HG03565 (cell line): ENCODE data around the gene TSPAN31.
"Not testable (repeated sequence)": the region's sequence is repeated elsewhere in the genome, so short reads cannot be mapped to it uniquely, and the experiment has no call there.

Source experiments
- ATAC-seq: cut with Tn5 transposase; IDR thresholded peaks from one replicate; pipeline ENCODE4 v1.9.1; 2021; ENCODE audit warnings: mild to moderate bottlenecking, moderate library complexity; ENCODE audit not compliant: unreplicated experiment

The TSPAN31 gene, protein sequence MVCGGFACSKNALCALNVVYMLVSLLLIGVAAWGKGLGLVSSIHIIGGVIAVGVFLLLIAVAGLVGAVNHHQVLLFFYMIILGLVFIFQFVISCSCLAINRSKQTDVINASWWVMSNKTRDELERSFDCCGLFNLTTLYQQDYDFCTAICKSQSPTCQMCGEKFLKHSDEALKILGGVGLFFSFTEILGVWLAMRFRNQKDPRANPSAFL

DNA sequence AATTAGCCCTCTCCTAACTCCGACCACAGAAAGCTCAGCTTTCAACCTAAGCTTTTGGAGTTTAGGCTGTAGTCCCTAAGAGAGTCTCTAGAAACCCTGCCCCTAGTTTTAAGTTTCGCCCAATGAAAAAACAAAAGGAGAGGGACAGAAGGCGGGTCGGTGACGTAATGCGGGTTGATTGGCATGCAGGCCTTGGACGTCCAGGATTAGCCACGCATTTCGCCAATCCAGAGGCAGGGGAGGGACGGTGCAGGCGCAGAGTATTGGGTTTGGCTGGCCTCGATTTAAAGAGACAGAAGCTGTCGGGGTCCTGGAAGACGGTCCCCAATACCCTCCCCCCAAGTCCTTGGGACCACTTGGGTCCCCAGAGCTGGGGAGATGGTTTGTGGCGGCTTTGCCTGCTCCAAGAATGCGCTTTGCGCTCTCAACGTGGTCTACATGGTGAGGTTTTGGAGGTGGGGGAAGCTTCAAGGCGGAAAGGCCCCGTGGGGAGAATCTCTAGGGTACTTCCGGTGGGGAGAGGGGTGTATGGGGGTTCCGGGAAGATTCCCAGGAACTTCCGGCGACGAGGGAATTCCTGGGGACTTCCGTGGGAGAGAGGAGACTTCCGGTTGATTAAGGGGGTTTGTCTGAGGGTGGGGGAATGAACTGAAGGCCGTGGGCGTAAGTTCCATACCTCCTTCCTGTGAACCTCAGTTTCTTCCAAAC, at the start of gene TSPAN31:
Gene TSPAN31, plus strand, starts transcription at position 263 of the 708 bp plus-strand sequence. Its CDS starts 116 bp downstream, at position 379.
- ATAC-seq = peak; percentile 74

DNA sequence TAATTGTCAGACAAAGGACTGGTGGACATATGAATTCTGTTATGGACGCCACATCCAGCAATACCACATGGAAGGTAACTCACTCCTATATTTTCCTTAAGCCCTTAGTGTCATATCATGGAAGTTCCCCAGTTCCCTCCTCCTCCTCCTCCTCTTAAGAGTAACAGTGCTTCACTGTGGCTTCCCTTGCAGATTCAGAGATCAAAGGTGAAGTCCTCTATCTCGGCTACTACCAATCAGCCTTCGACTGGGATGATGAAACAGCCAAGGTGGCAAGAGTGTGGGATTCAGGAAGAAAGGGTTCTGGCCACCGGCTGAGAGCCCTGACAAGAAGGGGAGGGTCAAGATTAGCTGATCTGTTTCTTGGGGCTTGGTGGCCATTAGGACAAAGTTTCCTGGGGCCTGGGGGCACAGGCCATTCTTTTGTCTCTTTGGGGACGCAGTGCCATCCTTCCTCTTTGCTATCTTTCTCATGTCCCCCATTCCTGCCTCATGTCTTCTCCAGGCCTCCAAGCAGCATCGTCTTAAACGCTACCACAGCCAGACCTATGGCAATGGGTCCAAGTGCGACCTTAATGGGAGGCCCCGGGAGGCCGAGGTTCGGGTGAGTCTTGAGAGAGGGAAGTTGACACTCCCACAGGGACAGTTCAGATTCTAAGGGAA, 48.9 kb upstream of the TSPAN31 start:
- ATAC-seq = no peak

DNA sequence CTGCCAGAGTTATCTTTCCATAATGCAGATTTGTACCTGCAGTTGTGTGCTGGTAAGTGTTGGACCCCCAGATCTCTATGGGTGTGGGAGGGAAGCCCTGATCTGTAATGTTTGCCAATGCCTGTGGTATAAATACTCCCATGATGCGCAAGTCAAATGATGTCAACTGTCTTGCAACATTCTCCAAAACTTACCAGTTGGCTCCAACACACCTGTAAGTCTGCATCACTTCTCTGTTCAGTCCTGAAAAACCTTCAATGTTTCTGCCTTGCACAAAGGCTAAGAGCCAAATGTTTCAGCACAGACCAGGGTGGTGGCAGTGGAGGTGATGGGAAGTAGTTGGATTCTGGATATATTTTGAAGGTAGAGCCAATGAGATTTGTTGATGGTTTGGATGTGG, 47.8 kb upstream of the TSPAN31 start:
- ATAC-seq = no peak

DNA sequence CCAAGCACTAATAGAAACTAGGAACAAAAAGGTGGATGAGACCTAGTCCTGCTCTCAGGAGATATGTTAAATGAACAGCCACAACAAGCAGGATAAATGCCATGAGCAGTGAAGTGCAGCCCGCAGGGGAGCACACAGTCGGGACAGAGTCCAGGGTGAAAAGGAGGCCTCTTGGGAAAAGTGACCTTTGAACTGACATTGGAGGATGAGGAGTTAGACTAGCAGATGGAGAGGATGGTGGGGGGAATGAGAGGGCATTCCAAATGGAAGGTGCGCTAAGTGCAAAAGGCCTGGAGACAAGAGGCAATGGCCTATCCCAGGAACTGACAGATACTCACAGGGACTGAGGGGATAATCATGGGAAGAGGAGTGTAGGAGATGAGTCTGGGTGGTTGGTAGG, 46.4 kb upstream of the TSPAN31 start:
- no peak for ATAC-seq

DNA sequence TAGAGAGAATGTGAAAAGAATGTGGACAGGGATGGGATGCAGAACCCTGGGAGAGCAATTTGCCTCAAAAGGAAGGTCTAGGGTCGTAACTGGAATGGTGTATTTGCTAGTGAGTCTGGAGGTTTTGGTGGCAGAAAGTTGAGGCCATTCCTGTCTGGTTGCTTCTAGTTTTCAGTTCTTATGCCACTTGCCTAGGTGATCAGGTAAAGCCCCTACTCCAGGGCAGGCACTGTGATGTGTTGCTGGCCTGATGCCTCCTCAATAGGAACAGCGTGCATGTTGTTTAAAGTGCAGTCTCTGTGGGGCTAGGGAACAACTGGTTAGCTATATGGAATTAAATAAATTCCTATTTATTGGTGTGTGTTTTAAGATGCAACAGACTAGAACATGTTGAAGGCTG, 44.5 kb upstream of the TSPAN31 start:
- no peak for ATAC-seq

DNA sequence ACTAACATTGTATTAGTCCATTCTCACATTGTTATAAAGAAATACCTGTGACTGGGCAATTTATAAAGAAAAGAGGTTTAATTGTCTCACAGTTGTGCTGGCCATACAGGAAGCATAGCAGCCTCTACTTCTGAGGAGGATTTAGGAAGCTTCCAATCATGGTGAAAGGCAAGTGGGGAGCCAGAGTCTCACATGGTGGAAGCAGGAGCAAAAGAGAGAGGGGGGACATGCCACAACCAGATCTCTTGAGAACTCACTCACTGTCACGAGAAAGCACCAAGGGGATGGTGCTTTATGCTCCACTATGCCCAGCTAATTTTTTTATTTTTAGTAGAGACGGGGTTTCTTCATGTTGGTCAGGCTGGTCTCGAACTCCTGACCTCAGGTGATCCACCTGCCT, 37.6 kb upstream of the TSPAN31 start:
- no peak for ATAC-seq

DNA sequence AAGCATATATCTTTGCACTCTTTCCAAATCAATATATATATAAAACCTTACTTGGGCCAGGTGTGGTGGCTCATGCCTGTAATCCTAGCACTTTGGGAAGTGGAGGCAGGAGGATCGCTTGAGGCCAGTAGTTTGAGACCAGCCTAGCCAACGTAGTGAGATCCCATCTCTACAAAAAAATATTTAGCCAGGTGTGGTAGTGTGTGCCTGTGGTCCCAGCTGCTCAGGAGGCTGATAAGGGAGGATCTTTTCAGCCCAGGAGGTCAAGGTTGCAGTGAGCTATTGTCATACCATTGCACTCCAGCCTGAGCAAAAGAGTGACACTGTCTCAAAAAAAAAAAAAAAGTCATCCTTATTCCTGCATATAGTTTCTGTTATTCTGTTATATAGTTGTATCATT, 36.5 kb upstream of the TSPAN31 start:
- no peak for ATAC-seq

DNA sequence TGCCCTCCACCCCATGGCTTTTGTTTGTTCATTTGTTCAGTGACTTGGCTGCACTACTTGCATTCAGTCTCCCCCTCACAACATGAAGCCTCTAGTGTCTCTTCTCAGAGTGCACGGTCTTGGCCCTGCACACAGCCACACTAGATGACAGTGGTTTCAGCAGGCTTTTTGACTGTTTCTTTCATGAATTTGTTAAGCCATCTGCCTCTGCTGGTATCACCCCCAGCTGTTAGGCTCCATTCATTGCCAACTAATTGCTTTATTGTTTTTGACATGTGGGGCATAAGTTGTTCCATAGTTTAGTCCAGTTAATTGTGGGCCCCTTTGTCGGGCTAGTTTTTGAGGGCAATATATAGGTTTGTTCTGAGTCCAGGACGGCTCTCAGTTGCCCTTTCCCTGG, 32.1 kb upstream of the TSPAN31 start:
- no peak for ATAC-seq

DNA sequence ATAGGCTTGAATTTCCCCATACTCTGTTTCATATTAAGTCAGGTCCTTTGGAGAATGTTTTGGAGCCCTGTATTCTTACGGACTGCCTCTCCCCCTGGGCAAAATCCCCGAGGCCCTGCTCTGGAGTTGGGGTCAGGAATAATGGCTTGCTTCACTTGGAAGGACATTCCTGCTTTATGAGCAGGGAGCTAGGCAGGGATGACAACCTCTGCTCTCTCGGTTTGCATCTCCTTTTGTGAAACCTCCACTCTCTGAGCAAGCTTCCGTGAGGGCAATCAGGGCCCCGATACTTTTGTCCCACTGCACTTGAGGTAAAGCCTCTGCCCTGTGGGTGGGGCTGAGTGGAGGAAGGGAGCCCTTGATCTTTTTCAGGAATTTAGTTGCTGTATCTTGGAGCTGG, 31.6 kb upstream of the TSPAN31 start:
- ATAC-seq = no peak

DNA sequence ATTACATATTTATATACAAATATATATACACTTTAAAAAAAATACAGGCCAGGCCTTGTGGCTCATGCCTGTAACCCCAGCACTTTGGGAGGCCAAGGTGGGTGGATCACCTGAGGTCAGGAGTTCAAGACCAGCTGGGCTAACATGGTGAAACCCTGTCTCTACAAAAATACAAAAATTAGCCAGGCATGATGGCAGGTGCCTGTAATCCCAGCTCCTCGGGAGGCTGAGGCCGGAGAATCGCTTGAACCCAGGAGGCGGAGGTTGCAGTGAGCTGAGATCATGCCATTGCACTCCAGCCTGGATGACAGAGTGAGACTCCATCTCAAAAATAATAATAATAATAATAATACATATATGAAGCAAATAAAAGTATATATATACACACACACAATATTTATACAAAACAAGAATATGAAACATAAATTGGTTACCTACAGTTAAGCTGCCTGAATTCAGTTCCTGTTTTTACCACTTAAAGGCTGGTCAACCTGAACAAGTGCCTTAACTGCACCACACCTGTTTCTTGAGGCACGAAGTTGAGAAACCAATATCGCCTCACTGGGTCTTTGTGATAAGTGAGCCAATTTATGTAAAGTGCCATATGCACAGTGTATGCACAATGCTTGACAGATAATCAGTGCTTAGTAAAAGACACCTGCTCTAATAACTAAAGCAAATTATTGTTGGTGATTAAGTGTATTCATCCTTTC, 29.6 kb upstream of the TSPAN31 start:
- ATAC-seq = not testable (repeated sequence)

DNA sequence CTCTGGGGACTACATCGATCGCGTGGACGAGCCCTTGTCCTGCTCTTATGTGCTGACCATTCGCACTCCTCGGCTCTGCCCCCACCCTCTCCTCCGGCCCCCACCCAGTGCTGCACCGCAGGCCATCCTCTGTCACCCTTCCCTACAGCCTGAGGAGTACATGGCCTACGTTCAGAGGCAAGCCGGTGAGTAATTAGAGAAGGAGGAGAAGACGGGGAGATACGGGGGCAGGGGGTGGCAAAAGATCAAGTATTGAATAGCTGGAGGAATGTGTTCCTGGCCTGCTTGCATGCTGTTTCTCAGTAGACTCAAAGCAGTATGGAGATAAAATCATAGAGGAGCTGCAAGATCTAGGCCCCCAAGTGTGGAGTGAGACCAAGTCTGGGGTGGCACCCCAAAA, 29.1 kb upstream of the TSPAN31 start:
- ATAC-seq = no peak

DNA sequence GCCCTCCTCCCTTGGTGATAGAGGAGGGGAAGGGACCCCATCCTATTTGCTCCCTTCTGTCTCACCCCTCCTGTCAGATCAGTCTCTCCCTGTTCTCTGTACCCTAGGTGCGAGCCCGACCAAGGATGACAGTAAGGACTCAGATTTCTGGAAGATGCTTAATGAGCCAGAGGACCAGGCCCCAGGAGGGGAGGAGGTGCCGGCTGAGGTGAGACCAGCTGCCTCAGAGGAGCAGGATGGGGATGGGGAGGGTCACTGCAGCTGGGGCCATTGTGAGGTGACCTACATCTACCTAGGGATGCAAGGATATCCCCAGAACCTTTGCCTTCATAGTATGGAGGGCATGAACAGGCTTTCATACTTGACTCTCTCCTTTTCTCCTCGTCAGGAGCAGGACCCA, 28.5 kb upstream of the TSPAN31 start:
- ATAC-seq = no peak

DNA sequence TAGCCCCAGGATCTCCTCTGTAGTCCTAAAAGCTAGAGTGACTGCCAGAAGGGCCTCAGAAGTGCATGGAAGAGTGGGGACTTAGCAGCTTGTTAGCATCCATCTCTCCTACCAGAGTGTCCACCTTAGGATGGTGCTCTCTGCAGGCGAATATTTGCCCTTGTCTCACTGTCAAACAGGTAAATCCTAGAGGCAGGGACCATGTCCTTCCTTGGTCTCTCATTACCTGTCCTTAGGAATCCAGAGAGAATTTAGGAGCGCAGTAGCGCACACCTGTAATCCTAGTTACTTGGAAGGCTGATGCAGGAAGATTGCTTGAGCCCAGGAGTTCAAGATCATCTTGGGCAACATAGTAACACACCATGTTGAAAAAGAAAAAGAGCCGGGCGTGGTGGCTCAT, 27.7 kb upstream of the TSPAN31 start:
- no peak for ATAC-seq

DNA sequence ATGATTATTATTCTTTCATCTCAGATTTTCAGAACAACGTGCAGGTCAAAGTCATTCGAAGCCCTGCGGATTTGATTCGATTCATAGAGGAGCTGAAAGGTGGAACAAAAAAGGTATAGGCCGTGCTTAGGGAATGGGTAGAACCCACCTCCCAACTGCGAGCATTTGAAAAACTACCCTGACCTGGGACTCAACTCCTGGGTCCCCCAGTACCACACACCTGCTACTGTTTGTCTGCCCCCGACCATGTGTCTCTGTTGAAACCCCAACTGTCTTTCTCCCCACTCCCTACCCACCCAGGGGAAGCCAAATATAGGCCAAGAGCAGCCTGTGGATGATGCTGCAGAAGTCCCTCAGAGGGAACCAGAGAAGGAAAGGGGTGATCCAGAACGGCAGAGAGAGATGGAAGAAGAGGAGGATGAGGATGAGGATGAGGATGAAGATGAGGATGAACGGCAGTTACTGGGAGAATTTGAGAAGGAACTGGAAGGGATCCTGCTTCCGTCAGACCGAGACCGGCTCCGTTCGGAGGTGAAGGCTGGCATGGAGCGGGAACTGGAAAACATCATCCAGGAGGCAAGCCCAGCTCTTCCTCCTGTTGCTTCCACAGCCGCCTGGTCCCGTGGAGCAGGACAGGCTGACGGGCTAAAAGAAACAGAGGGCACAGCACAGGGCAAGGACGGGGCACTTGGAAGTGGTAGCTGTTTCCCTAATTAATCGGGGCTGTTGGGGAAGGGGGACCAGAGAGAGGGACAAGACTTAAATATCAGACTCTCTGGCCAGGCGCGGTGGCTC, 26.8 kb upstream of the TSPAN31 start:
- no peak for ATAC-seq

DNA sequence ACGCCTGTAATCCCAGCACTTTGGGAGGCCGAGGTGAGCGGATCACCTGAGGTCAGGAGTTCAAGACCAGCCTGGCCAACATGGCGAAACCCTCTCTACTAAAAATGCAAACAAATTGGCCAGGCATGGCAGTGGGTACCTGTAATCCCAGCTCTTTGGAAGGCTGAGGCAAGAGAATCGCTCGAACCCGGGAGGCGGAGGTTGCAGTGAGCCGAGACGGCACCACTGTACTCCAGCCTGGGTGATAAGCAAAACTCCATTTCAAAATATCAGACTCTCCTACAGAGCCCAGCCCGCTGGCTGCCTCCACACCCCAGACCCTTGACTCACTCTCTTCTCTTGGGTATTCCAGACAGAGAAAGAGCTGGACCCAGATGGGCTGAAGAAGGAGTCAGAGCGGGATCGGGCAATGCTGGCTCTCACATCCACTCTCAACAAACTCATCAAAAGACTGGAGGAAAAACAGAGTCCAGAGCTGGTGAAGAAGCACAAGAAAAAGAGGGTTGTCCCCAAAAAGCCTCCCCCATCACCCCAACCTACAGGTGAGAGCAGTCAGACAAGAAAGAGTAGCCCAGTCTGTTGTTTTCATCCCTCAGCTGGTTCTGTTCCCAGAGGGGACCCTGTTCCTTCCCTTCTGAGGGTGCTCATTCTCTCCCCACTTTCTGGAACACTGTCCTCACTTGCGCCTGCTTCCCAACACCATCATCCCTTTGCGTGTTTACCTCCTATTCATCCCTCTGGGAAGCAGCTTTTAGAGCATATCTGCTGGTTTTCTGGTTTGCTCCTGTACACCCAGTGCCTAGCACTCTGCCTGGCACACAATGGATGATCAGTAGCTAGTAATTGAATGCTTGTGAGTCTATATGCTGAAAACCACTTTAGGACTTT, 26.0 kb upstream of the TSPAN31 start:
- ATAC-seq = no peak

DNA sequence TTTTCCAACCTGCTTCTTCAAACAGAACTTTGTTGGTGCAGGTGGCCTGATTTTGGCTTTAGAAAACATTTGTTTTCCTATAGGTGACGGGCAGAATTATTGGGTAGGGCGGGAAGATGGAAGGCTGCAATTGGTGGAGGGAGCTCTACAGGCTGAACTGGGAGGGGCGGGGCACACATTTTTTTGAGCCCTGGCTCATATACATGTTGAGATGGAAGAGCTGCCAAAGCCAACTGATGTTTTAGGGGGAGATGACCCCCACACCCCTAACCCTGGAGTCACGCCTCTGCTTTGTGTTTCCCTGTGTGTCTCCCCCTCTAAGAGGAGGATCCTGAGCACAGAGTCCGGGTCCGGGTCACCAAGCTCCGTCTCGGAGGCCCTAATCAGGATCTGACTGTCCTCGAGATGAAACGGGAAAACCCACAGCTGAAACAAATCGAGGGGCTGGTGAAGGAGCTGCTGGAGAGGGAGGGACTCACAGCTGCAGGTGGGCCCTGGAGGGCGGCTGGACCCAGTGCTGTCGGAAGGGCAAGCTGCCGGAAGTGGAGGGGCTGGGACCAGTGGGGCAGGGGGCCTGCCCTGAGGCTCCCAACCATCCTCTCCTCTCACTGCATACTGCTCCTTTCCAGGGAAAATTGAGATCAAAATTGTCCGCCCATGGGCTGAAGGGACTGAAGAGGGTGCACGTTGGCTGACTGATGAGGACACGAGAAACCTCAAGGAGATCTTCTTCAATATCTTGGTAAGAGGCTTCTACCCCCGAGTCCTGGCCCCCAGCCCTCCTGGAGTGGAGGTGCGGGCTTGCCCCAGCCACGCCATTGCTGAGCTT, 24.8 kb upstream of the TSPAN31 start:
- ATAC-seq = no peak

DNA sequence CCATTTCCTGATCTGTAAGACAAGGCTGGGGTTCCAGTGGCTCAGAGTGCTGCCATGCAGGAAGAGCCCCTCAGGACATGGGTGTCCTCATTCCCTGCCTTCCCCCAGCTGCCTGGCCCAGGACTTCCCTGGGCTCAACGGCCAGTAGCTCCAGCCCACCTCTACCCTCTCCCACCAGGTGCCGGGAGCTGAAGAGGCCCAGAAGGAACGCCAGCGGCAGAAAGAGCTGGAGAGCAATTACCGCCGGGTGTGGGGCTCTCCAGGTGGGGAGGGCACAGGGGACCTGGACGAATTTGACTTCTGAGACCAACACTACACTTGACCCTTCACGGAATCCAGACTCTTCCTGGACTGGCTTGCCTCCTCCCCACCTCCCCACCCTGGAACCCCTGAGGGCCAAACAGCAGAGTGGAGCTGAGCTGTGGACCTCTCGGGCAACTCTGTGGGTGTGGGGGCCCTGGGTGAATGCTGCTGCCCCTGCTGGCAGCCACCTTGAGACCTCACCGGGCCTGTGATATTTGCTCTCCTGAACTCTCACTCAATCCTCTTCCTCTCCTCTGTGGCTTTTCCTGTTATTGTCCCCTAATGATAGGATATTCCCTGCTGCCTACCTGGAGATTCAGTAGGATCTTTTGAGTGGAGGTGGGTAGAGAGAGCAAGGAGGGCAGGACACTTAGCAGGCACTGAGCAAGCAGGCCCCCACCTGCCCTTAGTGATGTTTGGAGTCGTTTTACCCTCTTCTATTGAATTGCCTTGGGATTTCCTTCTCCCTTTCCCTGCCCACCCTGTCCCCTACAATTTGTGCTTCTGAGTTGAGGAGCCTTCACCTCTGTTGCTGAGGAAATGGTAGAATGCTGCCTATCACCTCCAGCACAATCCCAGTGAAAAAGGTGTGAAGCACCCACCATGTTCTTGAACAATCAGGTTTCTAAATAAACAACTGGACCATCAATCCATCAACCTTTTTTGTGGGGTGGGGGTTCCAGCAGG, 23.9 kb upstream of the TSPAN31 start:
- no peak for ATAC-seq
